Measurements from ENCODE around the gene DKK3.
A peak's percentile ranks its signal among the peaks of the same experiment; 100 is the strongest.

DKK3 gene

DNA sequence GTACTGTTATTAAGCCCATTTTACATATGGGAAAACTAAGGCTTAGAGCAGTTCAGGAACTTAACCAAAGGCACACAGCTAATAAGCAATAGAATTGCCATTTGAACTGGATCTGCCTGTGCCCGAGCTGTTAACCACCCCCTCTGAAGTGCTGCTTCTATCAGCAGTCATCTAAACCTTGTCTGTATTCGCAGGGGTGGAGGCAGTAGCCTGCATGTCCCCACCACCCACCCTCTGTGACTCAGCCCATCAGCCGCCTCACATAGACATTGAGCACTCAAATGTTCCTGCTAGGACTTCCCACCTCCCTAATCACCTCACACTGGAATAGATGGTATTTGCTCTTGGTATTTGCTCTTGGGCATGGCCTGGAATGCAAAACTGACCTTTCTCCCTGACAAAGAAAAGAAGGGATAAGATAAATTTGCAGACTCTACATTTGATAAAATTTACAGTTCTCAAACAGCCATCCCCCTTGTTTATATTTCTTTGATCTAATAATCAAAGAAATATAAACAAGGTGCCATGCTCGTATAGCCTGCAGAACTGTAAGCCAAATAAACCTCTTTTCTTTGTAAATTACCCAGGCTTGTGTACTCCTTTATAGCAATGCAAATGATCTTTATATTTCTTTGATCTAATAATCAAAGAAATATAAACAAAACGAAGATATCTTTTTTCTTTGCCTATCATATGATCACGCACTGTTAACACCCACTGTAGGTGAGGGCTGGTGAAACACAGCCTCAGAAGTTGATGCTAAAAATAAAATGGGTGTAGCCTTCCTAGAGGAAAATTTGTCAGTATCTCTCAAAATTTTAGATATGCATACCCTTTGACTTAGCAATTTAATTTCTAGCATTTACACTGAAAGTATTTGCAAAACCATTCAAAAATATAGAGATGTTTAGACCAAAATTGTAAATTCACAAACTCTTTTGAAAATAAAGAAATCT lies 15.9 kb downstream of the DKK3 start:
- no peak for DNase-seq (ENCODE audit: low read depth)

DNA sequence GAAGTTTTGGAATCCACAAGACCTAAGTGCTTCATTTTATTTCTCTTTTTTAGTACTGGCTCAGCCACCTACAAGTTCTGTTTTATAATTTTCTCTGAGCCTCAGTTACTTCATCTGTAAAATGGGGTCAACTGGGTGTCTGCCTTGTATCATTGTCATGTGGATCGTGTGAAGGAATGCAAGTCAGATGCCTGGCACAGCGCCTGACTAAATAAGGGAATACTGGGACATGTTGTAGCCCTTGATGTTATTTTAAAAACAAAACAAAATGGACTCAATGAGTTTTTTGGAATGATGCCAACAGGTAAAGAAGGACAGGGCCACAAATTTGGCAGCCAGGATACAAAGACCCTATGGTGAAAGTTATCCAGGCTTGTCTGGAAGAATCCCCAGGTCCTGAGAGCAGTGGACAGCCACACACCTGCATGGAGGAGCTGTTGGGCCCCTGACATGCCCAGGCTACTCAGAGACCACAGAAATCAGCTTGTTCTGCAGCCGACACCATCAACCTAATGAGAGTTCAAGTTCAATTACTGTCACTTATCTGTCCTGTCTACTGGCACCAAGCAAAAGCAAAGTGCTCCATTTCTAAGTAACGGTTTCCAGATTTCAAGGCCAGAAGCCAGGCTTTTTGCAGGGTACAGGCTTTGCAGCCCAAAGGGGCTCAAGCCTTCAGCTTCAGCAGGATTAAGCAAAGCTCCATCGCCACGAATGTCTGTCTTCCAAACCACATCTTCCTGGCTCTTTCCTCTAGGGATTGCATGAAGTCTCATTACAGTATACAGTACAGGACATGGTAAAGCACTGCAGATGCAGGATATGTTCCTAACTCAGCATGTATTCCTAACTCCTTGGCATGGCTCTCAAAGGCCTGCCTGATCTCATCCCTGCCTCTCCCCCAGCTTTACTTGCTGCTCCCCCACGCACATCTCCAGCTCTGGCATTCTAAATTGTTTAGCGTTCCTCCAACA lies 18.4 kb downstream of the DKK3 start:
- no peak overlapping the region for H3K4me3 ChIP-seq (ENCODE audit: low read length)
- no peak for TF ChIP-seq CTCF (conservative IDR thresholded peaks at IDR 0.05; ENCODE audit: low read depth, low read length)
- no peak for DNase-seq (ENCODE audit: low read depth)

More for the DNA sequence above, 15.9 kb downstream of the DKK3 start:
- H3K4me3 ChIP-seq (ENCODE audit: low read length) = no peak overlapping the region
- no peak for TF ChIP-seq CTCF (conservative IDR thresholded peaks at IDR 0.05; ENCODE audit: low read depth, low read length)

- peak; percentile 15 for TF ChIP-seq CTCF (conservative IDR thresholded peaks at IDR 0.05; ENCODE audit: low read depth, low read length)
- no peak for DNase-seq (ENCODE audit: low read depth)
- H3K4me3 ChIP-seq (ENCODE audit: low read length) = no peak overlapping the region
Measured at GRCh38 chr11:11988681-11989261, 19.7 kb downstream of the DKK3 start.

DNA sequence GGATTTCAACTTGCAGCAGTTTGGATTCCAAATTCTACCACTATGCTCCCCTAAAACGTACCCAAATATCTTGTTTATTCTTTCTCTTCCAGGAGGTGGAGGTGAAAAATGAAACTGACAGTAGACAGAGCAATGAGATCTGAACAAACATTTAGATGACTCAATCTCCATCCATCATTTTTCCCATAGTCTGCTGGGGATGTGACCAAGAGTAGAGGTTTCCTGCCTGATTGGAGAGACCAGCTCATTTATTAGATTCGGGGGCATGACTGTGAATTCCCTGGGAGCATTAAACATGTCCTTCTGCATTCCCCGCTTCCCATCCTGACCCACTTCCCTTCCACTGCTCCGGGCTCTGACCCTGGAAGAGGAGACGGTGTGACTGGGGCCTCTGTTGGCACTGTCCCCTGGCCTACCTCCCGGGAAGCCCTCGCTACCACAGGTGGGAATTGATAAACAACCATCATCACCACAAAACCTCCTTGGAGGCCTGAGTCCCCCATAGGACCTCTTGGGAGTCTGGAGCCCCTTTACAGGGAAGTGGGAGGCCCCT lies 20.3 kb downstream of the DKK3 start:
- no peak overlapping the region for H3K4me3 ChIP-seq (ENCODE audit: low read length)
- TF ChIP-seq CTCF (conservative IDR thresholded peaks at IDR 0.05; ENCODE audit: low read depth, low read length) = no peak
- no peak for DNase-seq (ENCODE audit: low read depth)

- peak; percentile 60 for TF ChIP-seq CTCF (conservative IDR thresholded peaks at IDR 0.05; ENCODE audit: low read depth, low read length)
- H3K4me3 ChIP-seq (ENCODE audit: low read length) = no peak overlapping the region
- DNase-seq (ENCODE audit: low read depth) = no peak
Measured at GRCh38 chr11:11987503-11988022, 20.9 kb downstream of the DKK3 start.
